A673 (cell line): ENCODE measurements around the gene WDR7.

Source experiments
- CTCF ChIP-seq: fragments of 300-800, 200-600 bp; sonication (generic); conservative IDR thresholded peaks from 2 replicates; pipeline ENCODE4 v1.5.1; 2017; ENCODE audit warnings: low read depth, mild to moderate bottlenecking, antibody characterized with exemption, low read length, moderate library complexity, mixed read lengths
- EZH2 ChIP-seq: fragments of 200-600 bp; sonication (generic); IDR thresholded peaks from 2 replicates; pipeline ENCODE4 v1.6.1; 2017; ENCODE audit warnings: borderline replicate concordance, low read depth, mild to moderate bottlenecking, mixed read lengths, antibody characterized with exemption, low read length; ENCODE audit not compliant: poor library complexity, severe bottlenecking

GRCh38 chr18:56987236-56987635, 336.1 kb downstream of the WDR7 start:
- TF ChIP-seq CTCF (no peak), EZH2 (no peak)
